ENCODE data around the gene EMX1. TPM values are rescaled to one million over a fixed set of nuclear protein-coding genes. Genes with fewer than 3 reads are reported as not detected.

The EMX1 gene
- total RNA-seq, 1 donor from 2014 or later: 0.54 TPM

DNA sequence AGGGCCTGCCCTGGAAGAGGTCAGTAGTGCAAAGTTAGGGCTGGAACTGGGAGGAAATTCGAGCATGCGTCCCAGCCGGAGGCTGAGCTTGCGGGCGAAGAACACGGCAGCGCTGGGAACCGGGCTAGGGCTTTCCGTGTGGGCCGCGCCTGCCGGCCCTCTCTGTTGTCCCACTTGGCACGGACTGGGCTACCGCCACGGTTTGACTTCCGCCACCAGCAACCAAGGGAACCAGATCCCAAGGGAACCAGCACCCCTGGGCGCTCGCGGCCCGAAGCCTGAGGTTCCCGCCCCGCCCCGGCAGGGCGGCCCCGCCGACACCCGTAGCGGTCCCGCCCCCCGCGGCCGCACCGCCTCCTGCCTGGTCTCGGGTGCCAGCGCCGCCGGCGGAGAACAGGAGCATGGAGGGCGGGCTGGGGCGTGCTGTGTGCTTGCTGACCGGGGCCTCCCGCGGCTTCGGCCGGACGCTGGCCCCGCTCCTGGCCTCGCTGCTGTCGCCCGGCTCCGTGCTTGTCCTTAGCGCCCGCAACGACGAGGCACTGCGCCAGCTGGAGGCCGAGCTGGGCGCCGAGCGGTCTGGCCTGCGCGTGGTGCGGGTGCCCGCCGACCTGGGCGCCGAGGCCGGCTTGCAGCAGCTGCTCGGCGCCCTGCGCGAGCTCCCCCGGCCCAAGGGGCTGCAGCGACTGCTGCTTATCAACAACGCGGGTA lies 30.1 kb upstream of the EMX1 start, which contains the start of gene SPR:
Gene SPR (plus strand): TSS at position 377 of the 708 bp plus-strand sequence. CDS start 25 bp downstream, at position 402.
- Mint-ChIP-seq H3K27me3 (ENCODE audit: unreplicated experiment) (peaks cover 16% of the 10 kb centered on the region), H3K27ac (ENCODE audit: unreplicated experiment) (no peak within 1 kb of the TSS), H3K36me3 (ENCODE audit: unreplicated experiment) (no peaks in the 10 kb centered on the region), H3K9me3 (ENCODE audit: unreplicated experiment) (peaks cover 8% of the 10 kb centered on the region), H3K4me3 (ENCODE audit: unreplicated experiment) (peak within 1 kb of the TSS; percentile 89), H3K4me1 (ENCODE audit: low read depth, unreplicated experiment) (no peaks in the 10 kb centered on the region)
- peak; percentile 74 for DNase-seq
- TF ChIP-seq, protein P1, sequence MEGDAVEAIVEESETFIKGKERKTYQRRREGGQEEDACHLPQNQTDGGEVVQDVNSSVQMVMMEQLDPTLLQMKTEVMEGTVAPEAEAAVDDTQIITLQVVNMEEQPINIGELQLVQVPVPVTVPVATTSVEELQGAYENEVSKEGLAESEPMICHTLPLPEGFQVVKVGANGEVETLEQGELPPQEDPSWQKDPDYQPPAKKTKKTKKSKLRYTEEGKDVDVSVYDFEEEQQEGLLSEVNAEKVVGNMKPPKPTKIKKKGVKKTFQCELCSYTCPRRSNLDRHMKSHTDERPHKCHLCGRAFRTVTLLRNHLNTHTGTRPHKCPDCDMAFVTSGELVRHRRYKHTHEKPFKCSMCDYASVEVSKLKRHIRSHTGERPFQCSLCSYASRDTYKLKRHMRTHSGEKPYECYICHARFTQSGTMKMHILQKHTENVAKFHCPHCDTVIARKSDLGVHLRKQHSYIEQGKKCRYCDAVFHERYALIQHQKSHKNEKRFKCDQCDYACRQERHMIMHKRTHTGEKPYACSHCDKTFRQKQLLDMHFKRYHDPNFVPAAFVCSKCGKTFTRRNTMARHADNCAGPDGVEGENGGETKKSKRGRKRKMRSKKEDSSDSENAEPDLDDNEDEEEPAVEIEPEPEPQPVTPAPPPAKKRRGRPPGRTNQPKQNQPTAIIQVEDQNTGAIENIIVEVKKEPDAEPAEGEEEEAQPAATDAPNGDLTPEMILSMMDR (IDR thresholded peaks at IDR 0.05; ENCODE audit: partially characterized antibody, unreplicated experiment): no peak

DNA sequence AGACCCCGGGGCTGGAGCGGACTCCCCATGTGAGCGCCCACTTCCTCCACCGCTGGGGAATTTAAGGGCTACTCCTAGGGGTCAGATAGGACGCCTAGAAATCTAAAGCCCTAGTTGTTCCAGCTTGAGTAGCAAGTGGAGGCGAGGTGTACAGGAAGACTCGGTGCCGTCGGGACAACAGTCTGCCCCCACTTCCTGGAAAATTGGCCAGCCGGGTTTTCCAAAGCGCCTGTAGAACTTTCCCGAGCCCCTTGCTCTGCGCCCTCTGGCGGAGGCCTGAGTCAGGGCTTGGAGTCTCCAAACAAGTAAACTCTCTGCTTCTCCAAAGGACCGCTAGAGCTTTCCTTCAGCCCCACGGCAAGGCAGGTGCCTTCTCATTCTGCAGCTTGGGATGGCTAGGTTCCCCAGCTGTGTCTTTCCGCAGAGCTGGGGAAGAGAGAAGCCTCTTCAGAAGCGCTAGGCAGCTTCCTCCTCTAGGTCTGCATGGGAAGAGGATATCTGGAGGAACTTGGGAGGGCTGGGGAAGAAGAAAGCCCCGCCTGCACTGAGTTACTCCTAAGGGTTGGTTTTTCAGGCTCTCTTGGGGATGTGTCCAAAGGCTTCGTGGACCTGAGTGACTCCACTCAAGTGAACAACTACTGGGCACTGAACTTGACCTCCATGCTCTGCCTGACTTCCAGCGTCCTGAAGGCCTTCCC lies 29.4 kb upstream of the EMX1 start:
- Mint-ChIP-seq H3K4me1 (ENCODE audit: low read depth, unreplicated experiment) (no peaks in the 10 kb centered on the region), H3K4me3 (ENCODE audit: unreplicated experiment) (peak overlapping the region; percentile 81), H3K27me3 (ENCODE audit: unreplicated experiment) (peaks cover 13% of the 10 kb centered on the region), H3K36me3 (ENCODE audit: unreplicated experiment) (no peaks in the 10 kb centered on the region), H3K9me3 (ENCODE audit: unreplicated experiment) (peaks cover 8% of the 10 kb centered on the region), H3K27ac (ENCODE audit: unreplicated experiment) (no peak overlapping the region)
- peak; percentile 95 for DNase-seq
- TF ChIP-seq, protein P1 (IDR thresholded peaks at IDR 0.05; ENCODE audit: partially characterized antibody, unreplicated experiment): peak; percentile 85

DNA sequence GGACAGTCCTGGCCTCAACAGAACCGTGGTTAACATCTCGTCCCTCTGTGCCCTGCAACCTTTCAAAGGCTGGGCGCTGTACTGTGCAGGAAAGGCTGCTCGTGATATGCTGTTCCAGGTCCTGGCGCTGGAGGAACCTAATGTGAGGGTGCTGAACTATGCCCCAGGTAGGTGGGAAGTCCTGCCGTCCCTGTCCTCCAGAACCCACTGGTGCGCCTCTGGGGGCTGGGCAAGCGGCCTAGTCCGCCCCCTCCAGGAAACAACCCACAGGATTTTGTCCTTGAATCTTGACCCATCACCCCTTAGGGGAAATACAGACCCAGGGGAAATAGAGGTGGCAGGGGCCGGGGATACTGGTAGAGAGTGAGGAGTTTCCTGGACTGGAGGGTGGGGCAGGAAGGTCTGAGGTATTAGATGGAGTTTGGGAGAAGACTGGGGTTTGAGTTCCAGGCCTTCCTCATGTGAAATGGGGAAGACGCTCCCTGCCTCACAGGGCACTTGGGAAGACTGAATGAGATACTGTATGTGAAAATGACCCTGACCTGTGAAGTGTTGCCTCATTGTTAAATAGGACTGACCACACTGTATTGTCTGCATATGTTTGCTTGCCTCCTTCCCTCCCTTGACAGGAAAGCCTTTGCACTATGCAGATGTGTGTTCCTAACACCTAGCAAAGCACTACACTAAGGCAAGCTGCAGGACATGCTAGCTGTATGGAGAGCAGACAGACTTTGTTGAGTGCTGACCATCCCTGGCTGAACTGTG lies 28.7 kb upstream of the EMX1 start:
- TF ChIP-seq, protein P1 (IDR thresholded peaks at IDR 0.05; ENCODE audit: partially characterized antibody, unreplicated experiment): no peak
- Mint-ChIP-seq H3K4me1 (ENCODE audit: low read depth, unreplicated experiment) (peaks cover 2% of the 10 kb centered on the region), H3K27ac (ENCODE audit: unreplicated experiment) (no peak overlapping the region), H3K36me3 (ENCODE audit: unreplicated experiment) (no peaks in the 10 kb centered on the region), H3K4me3 (ENCODE audit: unreplicated experiment) (no peak overlapping the region), H3K9me3 (ENCODE audit: unreplicated experiment) (peaks cover 8% of the 10 kb centered on the region), H3K27me3 (ENCODE audit: unreplicated experiment) (peaks cover 13% of the 10 kb centered on the region)
- DNase-seq: no peak

- Mint-ChIP-seq H3K36me3 (ENCODE audit: unreplicated experiment) (no peaks in the 10 kb centered on the region), H3K27ac (ENCODE audit: unreplicated experiment) (no peak overlapping the region), H3K4me3 (ENCODE audit: unreplicated experiment) (no peak overlapping the region), H3K9me3 (ENCODE audit: unreplicated experiment) (peaks cover 8% of the 10 kb centered on the region), H3K27me3 (ENCODE audit: unreplicated experiment) (peaks cover 18% of the 10 kb centered on the region), H3K4me1 (ENCODE audit: low read depth, unreplicated experiment) (peaks cover 7% of the 10 kb centered on the region)
- DNase-seq: no peak
- TF ChIP-seq, protein P1 (IDR thresholded peaks at IDR 0.05; ENCODE audit: partially characterized antibody, unreplicated experiment): no peak
Observed at GRCh38 chr2:72889991-72890390, 27.3 kb upstream of the EMX1 start.
